ENCODE data around the gene PRICKLE2.

The PRICKLE2 gene

GRCh38 chr3:64247991-64248646, 22.9 kb upstream of the PRICKLE2 start:
- no peak for DNase-seq

- DNase-seq: no peak
These were observed 19.0 kb upstream of the PRICKLE2 start for GRCh38 chr3:64244011-64244942.

GRCh38 chr3:64242435-64242834, 17.2 kb upstream of the PRICKLE2 start:
- no peak for DNase-seq

GRCh38 chr3:64240959-64241358, 15.7 kb upstream of the PRICKLE2 start:
- DNase-seq: no peak

GRCh38 chr3:64240396-64240795, 15.1 kb upstream of the PRICKLE2 start:
- DNase-seq: no peak

GRCh38 chr3:64239841-64240240, 14.6 kb upstream of the PRICKLE2 start:
- no peak for DNase-seq

GRCh38 chr3:64238971-64239667, 13.9 kb upstream of the PRICKLE2 start:
- no peak for DNase-seq

- no peak for DNase-seq
These were observed 11.8 kb upstream of the PRICKLE2 start for GRCh38 chr3:64237083-64237482.

GRCh38 chr3:64235605-64236004, 10.3 kb upstream of the PRICKLE2 start:
- no peak for DNase-seq

- no peak for DNase-seq
These were observed 9.3 kb upstream of the PRICKLE2 start for GRCh38 chr3:64234571-64234970.

- DNase-seq: no peak
These were observed 7.6 kb upstream of the PRICKLE2 start for GRCh38 chr3:64232821-64233220.

- DNase-seq: no peak
These were observed 4.6 kb upstream of the PRICKLE2 start for GRCh38 chr3:64229903-64230302.

GRCh38 chr3:64228110-64228509, 2.8 kb upstream of the PRICKLE2 start:
- no peak for DNase-seq

- DNase-seq: no peak
These were observed 1.5 kb upstream of the PRICKLE2 start for GRCh38 chr3:64226730-64227129.

- no peak for DNase-seq
These were observed 631 bp upstream of the PRICKLE2 start for GRCh38 chr3:64225695-64226499.

GRCh38 chr3:64223791-64224745, 1.2 kb downstream of the PRICKLE2 start:
- no peak for DNase-seq

- no peak for DNase-seq
These were observed 2.7 kb downstream of the PRICKLE2 start for GRCh38 chr3:64222501-64223111.

GRCh38 chr3:64221571-64222257, 3.6 kb downstream of the PRICKLE2 start:
- no peak for DNase-seq

- no peak for DNase-seq
These were observed 4.9 kb downstream of the PRICKLE2 start for GRCh38 chr3:64220161-64220914.

GRCh38 chr3:64218746-64219145, 6.5 kb downstream of the PRICKLE2 start:
- no peak for DNase-seq
